Measurements from ENCODE around the gene GANAB. TPM values are rescaled to one million over a fixed set of nuclear protein-coding genes. Genes with fewer than 3 reads are reported as not detected.

GANAB gene
- total and polyA plus RNA-seq, 2 of the 13 experiments (the other 11 are each of a cell fraction or from before 2014, with no cell fraction given) = 99.5 to 234 TPM

DNA sequence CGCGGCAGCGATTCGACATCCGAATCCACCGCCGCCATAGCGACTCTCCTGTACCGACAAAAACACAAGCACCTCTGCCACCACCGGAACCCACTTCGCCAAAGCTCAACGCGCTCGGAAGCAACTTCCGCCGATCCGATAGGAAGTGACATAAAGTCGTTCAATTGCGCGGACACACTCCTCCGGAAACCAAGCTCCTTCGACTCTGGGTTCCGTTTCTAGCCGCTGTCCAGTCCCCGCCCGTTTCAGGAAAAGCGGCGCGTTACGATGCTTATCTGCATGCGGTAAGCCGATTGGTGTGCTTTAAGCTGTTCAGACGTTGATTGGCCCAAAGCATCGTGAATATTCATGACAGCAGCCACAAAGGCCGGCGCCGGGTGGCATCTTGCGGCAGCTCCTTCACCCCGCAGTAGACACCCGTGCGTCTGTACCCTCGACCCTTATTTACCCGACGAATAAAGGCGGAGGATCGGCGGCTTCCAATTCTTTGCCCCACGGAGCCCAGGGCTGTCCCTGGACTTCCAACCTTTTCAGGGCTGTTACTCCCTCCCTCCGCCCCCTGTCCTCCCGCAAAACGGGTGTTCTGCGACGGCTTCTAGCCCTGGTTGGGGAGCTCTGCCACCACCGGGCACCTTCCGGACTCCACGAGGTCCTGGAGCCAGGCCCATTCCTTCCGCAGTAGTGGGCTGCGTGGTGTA, 54.8 kb downstream of the GANAB start, which contains the start of gene TUT1 (continued):
- TF ChIP-seq ZNF431 (CRISPR knock-in tag; IDR thresholded peaks at IDR 0.05; ENCODE audit: borderline replicate concordance, low read depth) (no peak; the same call in 1 of the 2 replicates), ZNF207 (IDR thresholded peaks at IDR 0.05; ENCODE audit: borderline replicate concordance) (no peak), ZMAT3 (CRISPR knock-in tag; conservative IDR thresholded peaks at IDR 0.05) (0 out of 2 replicates have a peak, but pooled peaks have one; percentile 61), ZBTB7B (CRISPR knock-in tag; IDR thresholded peaks at IDR 0.05) (peak; percentile 69), TBL1XR1 (IDR thresholded peaks at IDR 0.05; ENCODE audit: borderline replicate concordance, low read length, partially characterized antibody) (peak; percentile 75), ZNF883 (CRISPR knock-in tag; IDR thresholded peaks at IDR 0.05; ENCODE audit: not compliant biosample characterization) (no peak), ZSCAN30 (CRISPR knock-in tag; IDR thresholded peaks at IDR 0.05) (no peak), ZNF253 (CRISPR knock-in tag; IDR thresholded peaks at IDR 0.05; ENCODE audit: borderline replicate concordance) (0 out of 2 replicates have a peak, but pooled peaks have one; percentile 15), POGZ (CRISPR knock-in tag; IDR thresholded peaks at IDR 0.05) (peak; percentile 94), SIN3A (IDR thresholded peaks at IDR 0.05; ENCODE audit: borderline replicate concordance, low read depth, low read length) (peak; percentile 89), HNRNPK (IDR thresholded peaks at IDR 0.05; ENCODE audit: low read depth, low read length, poor library complexity, severe bottlenecking) (no peak), MTA3 (CRISPR knock-in tag; IDR thresholded peaks at IDR 0.05) (no peak)
- TF ChIP-seq, protein P1, sequence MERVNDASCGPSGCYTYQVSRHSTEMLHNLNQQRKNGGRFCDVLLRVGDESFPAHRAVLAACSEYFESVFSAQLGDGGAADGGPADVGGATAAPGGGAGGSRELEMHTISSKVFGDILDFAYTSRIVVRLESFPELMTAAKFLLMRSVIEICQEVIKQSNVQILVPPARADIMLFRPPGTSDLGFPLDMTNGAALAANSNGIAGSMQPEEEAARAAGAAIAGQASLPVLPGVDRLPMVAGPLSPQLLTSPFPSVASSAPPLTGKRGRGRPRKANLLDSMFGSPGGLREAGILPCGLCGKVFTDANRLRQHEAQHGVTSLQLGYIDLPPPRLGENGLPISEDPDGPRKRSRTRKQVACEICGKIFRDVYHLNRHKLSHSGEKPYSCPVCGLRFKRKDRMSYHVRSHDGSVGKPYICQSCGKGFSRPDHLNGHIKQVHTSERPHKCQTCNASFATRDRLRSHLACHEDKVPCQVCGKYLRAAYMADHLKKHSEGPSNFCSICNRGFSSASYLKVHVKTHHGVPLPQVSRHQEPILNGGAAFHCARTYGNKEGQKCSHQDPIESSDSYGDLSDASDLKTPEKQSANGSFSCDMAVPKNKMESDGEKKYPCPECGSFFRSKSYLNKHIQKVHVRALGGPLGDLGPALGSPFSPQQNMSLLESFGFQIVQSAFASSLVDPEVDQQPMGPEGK (CRISPR knock-in tag; IDR thresholded peaks at IDR 0.05) = peak; percentile 58
- TF ChIP-seq, protein P2, sequence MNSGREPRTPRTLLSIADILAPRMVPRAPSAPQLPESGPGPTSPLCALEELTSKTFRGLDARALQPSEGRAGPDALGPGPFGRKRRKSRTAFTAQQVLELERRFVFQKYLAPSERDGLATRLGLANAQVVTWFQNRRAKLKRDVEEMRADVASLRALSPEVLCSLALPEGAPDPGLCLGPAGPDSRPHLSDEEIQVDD (CRISPR knock-in tag; IDR thresholded peaks at IDR 0.05; ENCODE audit: borderline replicate concordance) = no peak
- TF ChIP-seq, protein P3, sequence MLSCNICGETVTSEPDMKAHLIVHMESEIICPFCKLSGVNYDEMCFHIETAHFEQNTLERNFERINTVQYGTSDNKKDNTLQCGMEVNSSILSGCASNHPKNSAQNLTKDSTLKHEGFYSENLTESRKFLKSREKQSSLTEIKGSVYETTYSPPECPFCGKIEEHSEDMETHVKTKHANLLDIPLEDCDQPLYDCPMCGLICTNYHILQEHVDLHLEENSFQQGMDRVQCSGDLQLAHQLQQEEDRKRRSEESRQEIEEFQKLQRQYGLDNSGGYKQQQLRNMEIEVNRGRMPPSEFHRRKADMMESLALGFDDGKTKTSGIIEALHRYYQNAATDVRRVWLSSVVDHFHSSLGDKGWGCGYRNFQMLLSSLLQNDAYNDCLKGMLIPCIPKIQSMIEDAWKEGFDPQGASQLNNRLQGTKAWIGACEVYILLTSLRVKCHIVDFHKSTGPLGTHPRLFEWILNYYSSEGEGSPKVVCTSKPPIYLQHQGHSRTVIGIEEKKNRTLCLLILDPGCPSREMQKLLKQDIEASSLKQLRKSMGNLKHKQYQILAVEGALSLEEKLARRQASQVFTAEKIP (CRISPR knock-in tag; IDR thresholded peaks at IDR 0.05; ENCODE audit: borderline replicate concordance) = no peak
- TF ChIP-seq, protein P4, sequence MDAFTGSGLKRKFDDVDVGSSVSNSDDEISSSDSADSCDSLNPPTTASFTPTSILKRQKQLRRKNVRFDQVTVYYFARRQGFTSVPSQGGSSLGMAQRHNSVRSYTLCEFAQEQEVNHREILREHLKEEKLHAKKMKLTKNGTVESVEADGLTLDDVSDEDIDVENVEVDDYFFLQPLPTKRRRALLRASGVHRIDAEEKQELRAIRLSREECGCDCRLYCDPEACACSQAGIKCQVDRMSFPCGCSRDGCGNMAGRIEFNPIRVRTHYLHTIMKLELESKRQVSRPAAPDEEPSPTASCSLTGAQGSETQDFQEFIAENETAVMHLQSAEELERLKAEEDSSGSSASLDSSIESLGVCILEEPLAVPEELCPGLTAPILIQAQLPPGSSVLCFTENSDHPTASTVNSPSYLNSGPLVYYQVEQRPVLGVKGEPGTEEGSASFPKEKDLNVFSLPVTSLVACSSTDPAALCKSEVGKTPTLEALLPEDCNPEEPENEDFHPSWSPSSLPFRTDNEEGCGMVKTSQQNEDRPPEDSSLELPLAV (CRISPR knock-in tag; conservative IDR thresholded peaks at IDR 0.05; ENCODE audit: low read depth) = no peak
- TF ChIP-seq, protein P5, sequence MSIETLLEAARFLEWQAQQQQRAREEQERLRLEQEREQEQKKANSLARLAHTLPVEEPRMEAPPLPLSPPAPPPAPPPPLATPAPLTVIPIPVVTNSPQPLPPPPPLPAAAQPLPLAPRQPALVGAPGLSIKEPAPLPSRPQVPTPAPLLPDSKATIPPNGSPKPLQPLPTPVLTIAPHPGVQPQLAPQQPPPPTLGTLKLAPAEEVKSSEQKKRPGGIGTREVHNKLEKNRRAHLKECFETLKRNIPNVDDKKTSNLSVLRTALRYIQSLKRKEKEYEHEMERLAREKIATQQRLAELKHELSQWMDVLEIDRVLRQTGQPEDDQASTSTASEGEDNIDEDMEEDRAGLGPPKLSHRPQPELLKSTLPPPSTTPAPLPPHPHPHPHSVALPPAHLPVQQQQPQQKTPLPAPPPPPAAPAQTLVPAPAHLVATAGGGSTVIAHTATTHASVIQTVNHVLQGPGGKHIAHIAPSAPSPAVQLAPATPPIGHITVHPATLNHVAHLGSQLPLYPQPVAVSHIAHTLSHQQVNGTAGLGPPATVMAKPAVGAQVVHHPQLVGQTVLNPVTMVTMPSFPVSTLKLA (IDR thresholded peaks at IDR 0.05) = peak; percentile 74
- TF ChIP-seq, protein P6, sequence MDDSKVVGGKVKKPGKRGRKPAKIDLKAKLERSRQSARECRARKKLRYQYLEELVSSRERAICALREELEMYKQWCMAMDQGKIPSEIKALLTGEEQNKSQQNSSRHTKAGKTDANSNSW (CRISPR knock-in tag; IDR thresholded peaks at IDR 0.05; ENCODE audit: borderline replicate concordance) = no peak
- TF ChIP-seq, protein P7, sequence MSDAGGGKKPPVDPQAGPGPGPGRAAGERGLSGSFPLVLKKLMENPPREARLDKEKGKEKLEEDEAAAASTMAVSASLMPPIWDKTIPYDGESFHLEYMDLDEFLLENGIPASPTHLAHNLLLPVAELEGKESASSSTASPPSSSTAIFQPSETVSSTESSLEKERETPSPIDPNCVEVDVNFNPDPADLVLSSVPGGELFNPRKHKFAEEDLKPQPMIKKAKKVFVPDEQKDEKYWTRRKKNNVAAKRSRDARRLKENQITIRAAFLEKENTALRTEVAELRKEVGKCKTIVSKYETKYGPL (CRISPR knock-in tag; IDR thresholded peaks at IDR 0.05) = 0 out of 2 replicates have a peak, but pooled peaks have one; percentile 60
